Femur (tissue), 1 donor: ENCODE measurements around the gene CNOT1.
"Not testable (repeated sequence)": the region's sequence is repeated elsewhere in the genome, so short reads cannot be mapped to it uniquely, and the experiment has no call there.

Source experiments
- DNase-seq: peaks from one replicate; pipeline ENCODE4 v3.0.0-alpha.2; 2017

Gene CNOT1

DNA sequence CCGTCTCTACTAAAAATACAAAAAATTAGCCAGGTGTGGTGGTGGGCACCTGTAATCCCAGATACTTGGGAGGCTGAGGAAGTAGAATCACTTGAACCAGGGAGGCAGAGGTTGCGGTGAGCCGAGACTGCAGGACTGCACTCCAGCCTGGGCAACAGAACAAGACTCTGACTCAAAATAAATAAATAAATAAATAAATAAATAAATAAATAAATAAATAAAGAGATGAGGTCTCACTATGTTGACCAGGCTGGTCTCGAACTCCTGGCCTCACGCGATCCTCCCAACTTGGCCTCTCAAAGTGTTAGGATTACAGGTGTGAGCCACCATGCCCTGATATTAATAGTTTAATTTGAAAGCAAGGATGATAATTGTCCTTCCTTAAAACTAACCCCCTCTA, 7.4 kb upstream of the CNOT1 start:
- DNase-seq: not testable (repeated sequence)

DNA sequence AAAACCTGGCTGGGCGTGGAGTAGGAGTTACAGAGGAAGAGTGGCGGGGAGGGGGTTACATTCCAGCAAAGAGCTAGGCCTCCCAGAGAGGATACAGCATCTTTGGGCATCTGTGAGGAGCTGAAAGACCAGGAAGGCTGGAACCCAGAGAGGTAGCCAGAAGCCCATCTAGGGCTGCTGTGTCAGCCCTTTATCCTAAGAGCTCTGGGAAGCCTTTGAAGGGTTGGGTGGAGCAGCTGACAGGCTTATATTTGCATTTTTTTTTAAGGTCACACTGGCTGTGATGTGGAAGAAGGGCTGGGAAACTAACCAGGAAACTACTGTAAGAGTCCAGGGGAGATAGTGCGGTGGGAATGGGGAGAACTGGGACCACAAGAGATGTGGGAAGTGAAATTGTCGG, 6.8 kb upstream of the CNOT1 start:
- no peak for DNase-seq

DNA sequence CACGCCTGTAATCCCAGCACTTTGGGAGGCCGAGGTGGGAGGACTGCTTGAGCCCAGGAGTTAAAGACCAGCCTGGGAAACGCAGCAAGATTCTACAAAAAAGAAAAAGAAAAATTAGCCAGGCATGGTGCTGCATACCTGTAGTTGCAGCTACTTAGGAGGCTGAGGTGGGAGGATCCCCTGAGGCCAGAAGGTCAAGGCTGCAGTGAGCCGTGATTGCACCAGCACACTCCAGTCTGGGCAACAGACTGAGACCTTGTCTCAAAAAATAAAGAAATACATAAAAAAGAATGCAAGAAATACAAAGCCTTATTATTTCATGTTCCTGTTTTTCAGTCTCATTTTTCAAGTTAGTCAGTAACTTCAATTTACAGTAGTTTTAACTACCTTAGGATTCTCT, 5.9 kb upstream of the CNOT1 start:
- DNase-seq: no peak

DNA sequence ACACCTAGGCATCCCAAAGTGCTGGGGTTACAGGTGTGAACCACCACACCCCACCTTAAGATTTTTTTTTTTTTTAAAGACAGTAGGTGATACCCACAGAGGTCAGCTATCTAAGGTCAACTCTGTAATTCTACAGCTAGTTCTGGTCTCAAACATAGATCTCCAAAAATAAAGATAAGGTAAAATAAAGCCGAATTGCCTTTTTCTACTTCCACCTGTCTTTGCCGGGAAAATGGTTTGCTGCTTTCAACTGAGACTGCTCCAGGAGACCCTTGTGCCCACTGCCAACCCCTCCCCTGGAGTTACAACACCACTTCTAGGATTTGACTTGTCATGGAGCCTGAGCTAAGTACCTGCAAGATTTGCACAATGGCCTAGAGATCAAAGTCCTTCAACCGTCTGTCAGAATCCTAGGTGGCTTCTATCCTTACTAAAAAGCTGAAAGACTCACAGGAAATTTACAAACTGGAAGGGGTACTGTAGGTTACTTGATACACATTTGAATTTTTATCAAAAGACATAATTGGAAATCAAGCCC, 4.7 kb upstream of the CNOT1 start:
- no peak for DNase-seq

DNA sequence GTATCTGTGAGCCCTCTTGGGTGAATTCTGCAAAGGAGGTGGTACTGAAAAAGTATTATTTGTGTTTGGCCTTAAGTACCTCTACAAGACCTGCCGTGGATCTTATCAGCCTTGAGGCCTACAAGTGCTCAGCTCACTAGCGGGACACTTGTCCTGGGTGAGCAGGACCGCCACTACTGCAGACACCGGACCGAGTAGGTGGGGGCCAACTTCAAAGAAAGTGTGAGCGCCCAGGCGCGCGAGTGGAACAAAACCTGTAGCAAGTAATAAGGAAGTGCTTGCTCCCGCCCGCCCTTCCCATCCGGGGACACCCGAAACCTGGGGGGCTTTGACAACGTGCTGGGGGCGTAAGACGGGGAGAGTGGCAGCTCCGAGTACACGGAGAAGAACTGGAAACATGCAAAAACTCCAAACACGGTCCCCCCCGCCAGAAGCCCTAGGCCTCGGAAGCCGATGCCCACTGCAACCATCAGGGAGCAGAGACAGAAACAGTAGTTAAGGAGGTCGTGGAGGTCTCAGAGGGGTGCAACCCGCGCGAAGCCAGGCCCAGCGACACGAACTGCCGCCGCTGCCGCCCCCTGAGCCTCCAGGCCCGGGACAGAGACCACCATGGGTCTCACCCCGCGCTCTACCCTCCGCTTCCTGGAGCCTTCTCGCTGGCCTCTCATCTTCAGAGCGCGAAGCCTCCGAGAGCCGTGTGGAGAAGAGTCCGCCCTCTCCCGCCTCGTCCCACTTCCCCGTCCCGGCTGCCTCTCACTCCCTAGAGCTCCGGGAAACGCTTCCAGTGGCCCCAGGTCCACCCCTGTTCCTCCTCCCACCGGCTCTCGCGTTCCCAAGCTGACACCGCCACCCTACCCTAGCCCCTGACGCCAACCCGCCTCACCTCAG, 537 bp downstream of the CNOT1 start:
- peak; percentile 70 for DNase-seq

DNA sequence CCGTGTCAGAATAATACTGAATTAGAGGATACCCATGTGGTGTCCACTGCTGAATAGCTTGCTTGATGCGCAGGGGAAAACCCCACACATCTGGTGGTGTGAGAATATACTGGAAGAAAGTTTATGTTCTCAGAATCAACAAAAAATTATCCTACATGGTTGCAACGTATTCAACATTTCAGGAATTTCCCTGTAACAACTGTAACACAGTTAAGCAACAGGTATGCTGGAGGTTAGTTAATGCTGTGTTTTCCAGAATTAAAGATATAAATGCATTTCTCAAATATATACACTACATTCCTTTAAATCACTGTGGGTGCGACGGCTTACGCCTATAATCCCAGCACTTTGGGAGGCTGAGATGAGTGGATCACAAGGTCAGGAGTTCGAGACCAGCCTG, 5.4 kb downstream of the CNOT1 start:
- DNase-seq: no peak

DNA sequence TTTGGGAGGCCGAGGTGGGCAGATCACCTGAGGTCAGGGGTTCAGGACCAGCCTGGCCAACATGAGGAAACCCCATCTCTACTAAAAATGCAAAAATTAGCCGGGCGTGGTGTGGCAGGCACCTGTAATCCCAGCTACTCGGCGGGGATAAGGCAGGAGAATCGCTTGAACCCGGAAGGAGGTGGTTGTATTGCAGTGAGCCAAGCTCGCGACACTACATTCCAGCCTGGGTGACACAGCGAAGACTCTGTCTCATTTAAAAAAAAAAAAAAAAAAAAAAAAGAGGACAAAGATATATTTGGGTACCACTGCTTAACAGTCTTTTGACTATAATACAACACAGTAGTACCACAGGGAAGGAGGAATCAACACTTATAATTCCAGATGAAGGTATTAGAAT, 9.2 kb downstream of the CNOT1 start:
- no peak for DNase-seq

DNA sequence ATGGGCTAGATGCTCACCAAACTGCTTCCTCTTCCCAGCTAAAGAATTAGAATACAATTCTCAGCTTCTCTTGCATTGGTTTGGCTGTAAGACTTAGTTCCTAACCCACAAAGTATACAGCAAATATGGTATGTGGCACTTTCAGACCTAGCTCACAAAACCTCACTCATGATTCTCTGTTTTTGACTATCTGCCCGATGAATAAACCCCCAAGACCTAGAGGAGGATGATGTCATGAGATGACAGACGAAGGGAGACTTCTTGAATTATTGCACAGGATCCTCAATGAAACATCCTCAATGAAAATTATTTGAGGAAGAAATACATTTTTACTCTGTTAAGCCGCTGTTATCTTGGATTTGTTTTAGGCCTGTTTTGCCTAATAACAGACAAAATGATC, 14.3 kb downstream of the CNOT1 start:
- DNase-seq: no peak

DNA sequence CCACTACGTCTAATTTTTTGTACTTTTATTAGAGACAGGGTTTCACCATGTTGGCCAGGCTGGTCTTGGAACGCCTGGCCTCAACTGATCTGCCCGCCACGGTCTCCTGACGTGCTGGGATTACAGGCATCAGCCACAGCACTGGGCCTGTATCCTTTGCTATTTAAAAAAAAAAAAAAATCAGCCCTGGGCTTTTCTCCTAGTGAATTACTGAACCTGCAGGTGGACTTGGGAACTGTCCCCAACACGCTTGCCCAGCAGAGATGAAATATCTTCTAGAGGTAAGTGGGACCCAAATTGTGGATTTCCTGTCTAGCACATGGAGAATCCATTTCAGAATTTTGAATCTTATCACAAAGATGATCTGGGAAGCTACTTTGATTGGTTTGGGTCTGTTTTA, 14.8 kb downstream of the CNOT1 start:
- DNase-seq: no peak

DNA sequence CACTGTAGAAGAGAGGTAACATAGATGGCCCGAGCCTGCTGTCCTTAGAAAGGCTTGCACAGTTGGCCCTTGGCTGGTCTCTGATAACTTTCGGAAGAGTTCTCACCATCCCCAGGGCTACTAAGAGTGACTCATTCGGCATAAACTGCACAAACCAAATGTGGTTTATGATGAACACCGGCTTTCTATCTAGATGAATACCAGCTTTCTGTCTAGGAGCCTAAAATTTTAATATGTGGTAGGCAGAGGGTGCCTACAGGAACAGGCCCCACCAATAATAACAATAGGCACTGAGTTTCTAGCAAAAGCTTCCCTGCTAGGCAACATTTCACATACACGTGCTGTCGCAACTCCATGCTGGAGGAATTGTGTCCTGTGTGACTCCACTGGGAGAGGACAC, 15.4 kb downstream of the CNOT1 start:
- DNase-seq: no peak

DNA sequence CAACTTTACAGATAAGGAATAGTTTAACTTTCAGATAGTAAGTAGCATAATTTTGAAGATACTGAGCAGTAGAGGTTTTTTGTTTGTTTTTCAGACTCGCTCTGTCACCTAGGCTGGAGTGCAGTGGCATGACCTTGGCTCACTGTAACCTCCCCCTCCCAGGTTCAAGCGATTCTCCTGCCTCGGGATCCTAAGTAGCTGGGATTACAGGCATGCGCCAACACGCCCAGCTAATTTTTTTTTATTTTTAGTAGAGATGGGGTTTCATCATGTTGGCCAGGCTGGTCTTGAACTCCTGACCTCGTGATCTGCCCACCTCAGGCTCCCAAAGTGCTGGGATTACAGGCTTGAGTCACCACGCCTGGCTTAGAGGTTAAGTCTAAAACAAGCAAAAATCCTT, 16.7 kb downstream of the CNOT1 start:
- not testable (repeated sequence) for DNase-seq

DNA sequence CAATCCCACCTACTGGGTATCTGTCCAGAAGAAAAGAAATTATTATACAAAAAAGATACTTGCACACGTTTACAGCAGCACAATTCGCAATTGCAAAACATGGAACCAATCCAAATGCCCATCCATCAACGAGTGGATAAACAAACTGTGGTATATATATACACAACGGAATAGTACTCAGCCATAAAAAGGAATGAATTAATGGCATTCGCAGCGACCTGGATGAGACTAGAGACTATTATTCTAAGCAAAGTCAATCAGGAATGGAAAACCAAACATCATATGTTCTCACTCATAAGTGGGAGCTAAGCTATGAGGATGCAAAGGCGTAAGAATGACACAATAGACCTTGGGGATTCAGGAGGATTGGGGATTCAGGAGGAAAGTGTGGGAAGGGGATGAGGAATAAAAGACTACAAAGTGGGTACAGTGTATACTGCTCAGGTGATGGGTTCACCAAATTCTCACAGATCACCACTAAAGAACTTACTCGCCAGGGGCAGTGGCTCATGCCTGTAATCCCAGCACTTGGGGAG, 21.0 kb downstream of the CNOT1 start:
- DNase-seq: no peak

DNA sequence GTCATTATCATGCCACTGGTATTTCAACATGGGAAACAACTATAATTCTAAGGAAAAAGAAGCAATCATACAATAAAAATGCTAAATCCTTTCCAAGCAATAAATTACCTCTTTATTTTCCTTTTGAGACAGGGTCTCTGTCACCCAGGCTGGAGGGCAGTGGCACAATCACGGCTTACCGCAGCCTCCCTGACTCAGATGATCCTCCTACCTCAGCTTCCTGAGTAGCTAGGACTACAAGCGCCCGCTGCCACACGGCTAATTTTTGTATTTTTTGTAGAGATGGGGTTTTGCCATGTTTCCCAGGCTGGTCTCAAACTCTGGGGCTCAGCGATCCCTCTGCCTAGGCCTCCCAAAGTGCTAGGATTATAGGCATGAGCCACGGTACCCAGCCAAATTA, 24.1 kb downstream of the CNOT1 start:
- DNase-seq: no peak

DNA sequence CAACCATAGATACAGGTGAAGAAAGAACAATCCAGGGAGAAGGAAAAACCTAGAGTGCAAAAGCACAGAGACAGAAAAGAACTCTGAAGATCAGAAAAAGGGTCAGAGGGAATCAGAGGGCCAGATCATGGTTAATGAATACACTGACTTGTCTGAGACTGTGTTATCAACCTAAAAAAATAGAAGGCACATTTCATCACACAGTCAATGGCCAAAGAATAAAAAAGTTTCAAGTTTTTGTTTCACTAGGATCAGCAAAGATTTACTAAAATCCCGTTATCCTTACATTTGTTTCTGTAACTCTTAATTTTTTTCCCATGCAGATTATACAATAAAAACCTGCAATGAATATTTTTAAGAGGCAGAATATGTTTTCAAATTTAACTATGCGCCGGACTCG, 38.5 kb downstream of the CNOT1 start:
- DNase-seq: no peak

DNA sequence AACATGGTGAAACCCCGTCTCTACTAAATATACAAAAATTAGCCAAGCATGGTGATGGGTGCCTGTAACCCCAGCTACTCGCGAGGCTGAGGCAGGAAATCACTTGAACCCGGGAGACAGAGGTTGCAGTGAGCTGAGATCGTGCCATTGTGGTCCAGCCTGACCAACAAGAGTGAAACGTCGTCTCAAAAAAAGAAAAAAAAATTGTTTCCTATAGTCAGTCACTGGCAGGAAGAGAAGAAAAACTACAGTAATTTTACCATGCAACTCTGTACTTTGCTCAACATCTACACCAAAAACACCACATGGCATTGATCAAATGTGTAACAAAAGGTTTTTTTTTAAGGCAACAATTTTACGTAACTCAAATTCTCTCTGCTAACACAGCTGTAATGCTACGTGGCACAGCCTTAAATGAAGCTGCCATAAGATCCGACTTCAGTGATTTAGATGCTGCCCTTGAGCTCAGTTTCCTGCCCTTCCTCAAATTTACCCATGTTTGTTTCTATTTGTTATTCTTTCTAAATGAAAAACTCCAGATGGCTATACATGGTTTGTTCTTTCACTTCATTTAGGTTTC, 40.2 kb downstream of the CNOT1 start:
- DNase-seq: no peak

DNA sequence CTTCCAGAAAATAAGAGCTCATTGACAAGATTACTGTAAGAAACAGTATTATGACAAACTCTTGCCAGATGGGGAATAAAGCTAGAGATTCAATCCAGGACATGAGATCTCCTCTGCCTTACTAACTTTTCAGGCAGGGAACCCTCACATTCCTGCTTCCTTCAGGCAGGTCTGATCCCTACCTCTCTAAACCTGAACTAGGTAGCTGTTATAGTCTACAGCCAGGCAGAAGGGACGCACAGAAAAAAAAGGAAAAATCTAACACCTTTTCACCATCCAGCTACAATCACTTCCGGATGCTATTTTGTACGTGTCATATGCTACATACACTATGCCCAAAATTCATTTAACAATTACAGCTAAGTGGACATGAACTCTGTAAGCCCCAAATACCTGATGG, 41.2 kb downstream of the CNOT1 start:
- DNase-seq: no peak

DNA sequence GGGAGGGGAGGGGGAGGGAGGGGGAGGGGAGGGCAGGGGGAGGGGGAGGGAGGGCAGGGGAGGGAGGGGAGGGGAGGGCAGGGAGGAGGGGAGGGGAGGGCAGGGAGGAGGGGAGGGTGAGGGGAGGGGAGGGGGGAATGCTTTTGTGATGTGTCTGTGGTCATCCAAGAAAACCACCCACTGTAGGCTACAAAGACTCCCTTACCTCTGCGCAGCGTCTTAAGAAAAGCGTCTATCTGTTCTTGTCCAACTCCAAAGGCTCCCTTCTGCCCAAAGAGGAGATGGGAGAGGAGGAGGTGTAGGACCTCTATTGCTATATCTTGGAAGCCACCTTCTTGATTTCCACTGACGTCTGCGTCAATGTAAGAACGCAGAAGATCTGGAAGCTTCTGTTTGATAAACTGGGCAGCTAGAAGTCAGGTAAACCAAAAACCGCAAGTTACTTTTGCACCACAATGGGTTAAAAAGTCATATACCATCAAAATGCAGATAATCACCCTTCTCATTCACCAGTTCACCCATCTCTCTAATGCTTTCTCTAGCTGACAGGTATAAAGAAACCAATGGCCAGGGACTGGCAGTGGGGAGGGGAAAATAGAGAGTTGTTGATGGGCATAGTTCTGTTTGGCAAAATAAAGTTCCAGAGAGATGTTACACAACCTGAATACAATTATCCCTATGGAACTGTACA, 43.1 kb downstream of the CNOT1 start:
- no peak for DNase-seq

DNA sequence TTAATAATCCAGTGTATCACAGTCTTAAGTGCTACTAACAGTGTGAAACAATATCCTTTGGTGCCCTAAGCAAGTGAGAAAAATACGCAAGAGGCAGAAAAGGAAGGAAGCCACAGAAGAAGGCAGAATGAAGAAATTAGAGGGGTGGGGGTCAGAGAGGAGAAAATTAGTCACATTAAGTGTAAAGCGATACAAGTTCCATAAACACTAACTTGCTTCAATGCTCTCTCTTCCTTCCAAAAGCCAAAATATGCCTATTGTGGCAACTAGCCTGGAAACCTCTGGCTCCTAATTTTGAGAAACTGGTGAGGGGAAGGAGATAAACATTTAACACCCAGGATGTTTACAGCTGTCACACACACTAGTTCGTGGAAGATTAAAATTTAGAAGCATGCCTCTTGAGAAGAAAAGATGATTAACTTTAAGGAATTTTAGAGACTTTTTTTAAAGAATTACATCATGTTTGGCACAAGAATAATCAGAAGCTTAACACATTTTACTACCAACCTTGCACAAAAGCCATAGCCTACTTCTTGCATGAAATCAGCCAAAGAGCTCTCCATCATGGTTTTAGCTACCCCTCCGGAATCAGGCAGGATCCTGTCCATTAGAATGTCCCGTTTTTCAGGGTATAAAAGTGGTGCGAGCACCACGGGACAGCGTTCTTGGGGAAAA, 44.7 kb downstream of the CNOT1 start:
- no peak for DNase-seq

DNA sequence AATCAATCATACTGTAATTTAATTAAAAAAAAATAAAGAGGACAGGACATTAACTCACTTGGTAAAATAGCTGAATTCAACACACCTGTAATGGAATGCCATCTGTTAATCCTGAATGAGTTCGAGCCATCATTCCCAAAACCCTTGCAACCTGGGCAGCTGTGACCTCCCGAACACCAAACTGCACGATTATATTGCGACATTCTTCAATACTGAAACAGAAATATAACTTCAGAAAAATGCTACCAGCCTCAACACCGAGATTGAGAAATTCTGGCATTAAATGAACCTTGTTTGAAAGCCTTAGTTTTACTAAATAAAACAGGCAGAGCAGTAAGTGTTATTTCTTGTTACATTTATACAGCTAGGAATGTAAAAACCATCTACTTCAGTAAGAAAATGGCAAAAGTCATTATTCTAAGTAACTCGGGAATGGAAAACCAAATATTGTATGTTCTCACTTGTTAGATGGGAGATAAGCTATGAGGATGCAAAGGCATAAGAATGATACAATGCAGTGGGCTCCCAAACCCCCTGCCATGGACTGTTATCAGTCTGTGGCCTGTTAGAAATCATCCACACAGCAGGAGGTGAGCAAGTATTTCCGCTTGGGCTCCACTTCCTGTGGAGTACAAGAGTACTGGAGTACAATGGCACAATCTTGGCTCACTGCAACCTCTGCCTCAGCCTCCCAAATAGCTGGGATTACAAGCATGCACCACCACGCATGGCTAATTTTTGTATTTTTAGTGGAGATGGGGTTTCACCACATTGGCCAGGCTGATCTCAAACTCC, 46.5 kb downstream of the CNOT1 start:
- no peak for DNase-seq

DNA sequence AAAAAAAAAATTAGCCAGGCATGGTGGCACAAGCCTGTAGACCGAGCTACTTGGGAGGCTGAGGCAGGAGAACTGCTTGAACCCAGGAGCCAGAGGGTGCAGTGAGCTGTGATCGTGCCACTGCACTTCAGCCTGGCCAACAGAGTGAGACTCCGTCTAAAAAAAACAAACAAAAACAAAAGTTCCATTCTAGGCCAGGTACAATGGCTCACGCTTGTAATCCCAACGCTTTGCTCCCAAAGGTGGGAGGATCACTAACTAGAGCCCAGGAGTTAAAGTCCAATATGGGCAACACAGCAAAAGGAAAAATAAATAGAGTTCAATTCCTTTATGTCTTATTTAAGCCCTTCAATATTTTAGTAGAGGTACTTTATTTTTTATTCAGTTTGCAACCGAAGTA, 47.5 kb downstream of the CNOT1 start:
- no peak for DNase-seq

DNA sequence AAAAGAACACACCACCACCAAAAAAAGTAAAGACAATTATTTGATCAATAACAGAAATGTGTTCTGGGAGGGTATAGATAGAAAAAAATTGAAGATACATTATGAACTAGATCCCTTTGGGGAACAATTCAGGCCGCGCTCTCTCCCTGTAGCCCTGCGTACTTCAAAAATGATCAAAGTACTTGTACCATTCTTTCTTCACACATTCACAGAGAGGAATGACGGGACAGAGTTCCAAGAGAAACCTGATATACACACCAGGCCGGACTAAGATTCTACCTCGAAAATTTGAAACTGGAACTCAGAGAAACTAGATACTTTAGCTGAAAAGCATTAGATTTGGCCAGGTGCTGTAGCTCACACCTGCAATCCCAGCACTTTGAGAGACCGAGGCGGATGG, 50.0 kb downstream of the CNOT1 start:
- no peak for DNase-seq

DNA sequence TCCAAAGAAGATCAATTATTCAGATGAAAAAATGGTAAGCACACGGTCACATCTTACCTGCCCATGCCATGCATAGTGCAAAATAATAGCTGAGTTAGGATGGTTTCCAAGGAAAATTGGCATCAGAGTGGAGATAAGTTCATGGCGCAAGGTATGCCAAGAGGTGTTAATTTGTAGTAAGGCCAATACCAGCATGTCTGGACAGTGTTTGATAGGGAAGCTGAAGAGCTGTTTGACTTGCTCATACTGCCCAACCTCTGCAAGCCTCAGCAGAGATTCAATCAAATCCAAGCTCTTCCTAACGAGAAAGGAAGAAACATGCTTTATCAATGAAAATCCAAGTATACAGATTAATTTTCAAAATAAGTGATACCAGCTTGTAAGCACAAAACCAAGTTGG, 51.0 kb downstream of the CNOT1 start:
- no peak for DNase-seq
